Peyer's patch (tissue), 4 donors: ENCODE measurements around the gene RHCE. TPM values are rescaled to one million over a fixed set of nuclear protein-coding genes. Genes with fewer than 3 reads are reported as not detected.
"Not testable (repeated sequence)": the region's sequence is repeated elsewhere in the genome, so short reads cannot be mapped to it uniquely, and the experiment has no call there.

ENCODE experiments used
- DNase-seq, 3 donors: peaks; one replicate each; pipeline ENCODE4 v3.0.0-alpha.2; 2017 to 2019
- H3K27ac ChIP-seq, 4 donors: fragments of 200-600 bp; sonication (generic); one replicate each; pipeline ENCODE4 v1.5.1; 2016 to 2019
- H3K27me3 ChIP-seq, 2 donors: fragments of 200-600 bp; sonication (generic); one replicate each; pipeline ENCODE4 v1.5.1; 2019
- H3K36me3 ChIP-seq, 3 donors: fragments of 200-600 bp; sonication (generic); one replicate each; pipeline ENCODE4 v1.5.1; 2016 to 2019
- H3K4me1 ChIP-seq, 4 donors: fragments of 200-600 bp; sonication (generic); one replicate each; pipeline ENCODE4 v1.5.1; 2016 to 2019
- H3K4me3 ChIP-seq, 4 donors: fragments of 200-600 bp; sonication (generic); 1 replicate in 3 of 4; 2 replicates in 1 of 4; pipeline ENCODE4 v1.5.1; 2016 to 2019; ENCODE audit warnings: mild to moderate bottlenecking in 1 of 4
- H3K9me3 ChIP-seq, 4 donors: fragments of 200-600 bp; sonication (generic); one replicate each; pipeline ENCODE4 v1.5.1; 2016 to 2019; ENCODE audit warnings: mild to moderate bottlenecking in 1 of 4
- total RNA-seq, 4 donors: library from RNA; depleted of rRNA; stranded (reverse); fragments of >200 nt; gene quantifications; one replicate each; pipeline ENCODE4 v1.1.0, GENCODE V29; 2016

The RHCE gene
- total RNA-seq, 4 donors from 2014 or later = 0.70 TPM; not detected in 3

GRCh38 chr1:25324407-25324806 lies 96.2 kb downstream of the RHCE start:
- not testable (repeated sequence) for H3K4me3 ChIP-seq, H3K27me3 ChIP-seq, DNase-seq, H3K27ac ChIP-seq, H3K4me1 ChIP-seq, H3K36me3 ChIP-seq, H3K9me3 ChIP-seq

GRCh38 chr1:25322127-25322526 lies 98.5 kb downstream of the RHCE start:
- not testable (repeated sequence) for H3K27ac ChIP-seq, H3K36me3 ChIP-seq, DNase-seq, H3K27me3 ChIP-seq, H3K4me3 ChIP-seq, H3K9me3 ChIP-seq, H3K4me1 ChIP-seq

- DNase-seq, H3K9me3 ChIP-seq, H3K27ac ChIP-seq, H3K4me3 ChIP-seq, H3K4me1 ChIP-seq, H3K27me3 ChIP-seq, H3K36me3 ChIP-seq: not testable (repeated sequence)
Measured at GRCh38 chr1:25320314-25320938, 100.2 kb downstream of the RHCE start.

- not testable (repeated sequence) for H3K36me3 ChIP-seq, H3K4me3 ChIP-seq, H3K27me3 ChIP-seq, H3K4me1 ChIP-seq, H3K9me3 ChIP-seq, H3K27ac ChIP-seq, DNase-seq
Measured at GRCh38 chr1:25312806-25313470, 107.7 kb downstream of the RHCE start.

Other genes with a start within 250 kb of the RHCE start
- gene SYF2, start 188.3 kb downstream of the RHCE start, total RNA-seq = 10 to 100 TPM; 24.8 to 45.7 (median 30.9) TPM
- 100 to 1,000 TPM; 229 to 358 (median 274) TPM for gene RSRP1, start 173.4 kb downstream of the RHCE start, total RNA-seq
- not detected for gene RHD, start 148.3 kb downstream of the RHCE start, total RNA-seq
- gene TMEM50A, start 82.5 kb downstream of the RHCE start, total RNA-seq = 100 to 1,000 TPM in 1 of 4 donors, 10 to 100 TPM in 3; 43.7 to 101 (median 56.2) TPM
- gene MACO1, start 10.1 kb upstream of the RHCE start, total RNA-seq = 10 to 100 TPM; 17.7 to 25.6 (median 22.8) TPM
- gene LDLRAP1, start 122.8 kb upstream of the RHCE start, total RNA-seq = 10 to 100 TPM; 20.1 to 24.5 (median 22.7) TPM
- 10 to 100 TPM in 1 of 4 donors, 1 to 10 TPM in 3; 2.3 to 10.7 (median 6.7) TPM for gene MAN1C1, start 196.0 kb upstream of the RHCE start, total RNA-seq